ENCODE measurements around the gene PNMA8B.

Gene PNMA8B

DNA sequence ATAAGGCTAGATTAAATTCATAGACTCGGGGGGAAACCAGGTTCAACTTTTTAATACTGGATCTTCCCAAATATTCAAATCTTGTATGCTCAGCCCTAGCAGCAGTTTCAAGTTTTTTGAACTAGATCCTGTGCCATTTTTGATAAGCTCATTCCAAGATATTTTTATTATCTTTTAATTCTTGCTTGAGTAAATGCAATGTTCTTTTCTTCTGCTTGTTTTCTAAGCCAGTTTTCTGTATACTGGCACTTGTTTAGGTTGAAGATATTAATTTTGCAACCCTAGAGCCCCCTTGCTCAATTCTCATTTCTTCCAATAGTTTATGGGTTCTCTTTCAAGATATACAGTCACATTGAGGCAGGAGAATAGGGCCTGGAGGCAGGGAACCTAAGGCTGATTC lies 53.8 kb downstream of the PNMA8B start:
- Histone ChIP-seq H3F3A (ENCODE audit: control insufficient read depth, insufficient read depth) (no peaks in the 10 kb centered on the region), H4K20me1 (ENCODE audit: control insufficient read depth, insufficient read depth, low read depth, low read length) (no peaks in the 10 kb centered on the region), H3K9me3 (ENCODE audit: control insufficient read depth, insufficient read depth, low read length) (no peaks in the 10 kb centered on the region), H3K36me3 (ENCODE audit: control insufficient read depth, low read length) (no peaks in the 10 kb centered on the region), H3K27me3 (ENCODE audit: control insufficient read depth, low read length) (no peaks in the 10 kb centered on the region), H3K4me2 (ENCODE audit: low read length) (no peak overlapping the region), H3K4me1 (ENCODE audit: control insufficient read depth, low read length) (no peaks in the 10 kb centered on the region), H3K27ac (ENCODE audit: low read depth, low read length) (no peak overlapping the region), H3K4me3 (ENCODE audit: low read length) (no peak overlapping the region), H3K9me2 (replicated peaks; ENCODE audit: control insufficient read depth, low read length) (no peaks in the 10 kb centered on the region), H3K79me2 (ENCODE audit: control insufficient read depth, low read length) (no peaks in the 10 kb centered on the region)
- no peak for TF ChIP-seq EZH2phosphoT487 (IDR thresholded peaks at IDR 0.05; ENCODE audit: borderline replicate concordance, low read length)
- TF ChIP-seq, protein P1, sequence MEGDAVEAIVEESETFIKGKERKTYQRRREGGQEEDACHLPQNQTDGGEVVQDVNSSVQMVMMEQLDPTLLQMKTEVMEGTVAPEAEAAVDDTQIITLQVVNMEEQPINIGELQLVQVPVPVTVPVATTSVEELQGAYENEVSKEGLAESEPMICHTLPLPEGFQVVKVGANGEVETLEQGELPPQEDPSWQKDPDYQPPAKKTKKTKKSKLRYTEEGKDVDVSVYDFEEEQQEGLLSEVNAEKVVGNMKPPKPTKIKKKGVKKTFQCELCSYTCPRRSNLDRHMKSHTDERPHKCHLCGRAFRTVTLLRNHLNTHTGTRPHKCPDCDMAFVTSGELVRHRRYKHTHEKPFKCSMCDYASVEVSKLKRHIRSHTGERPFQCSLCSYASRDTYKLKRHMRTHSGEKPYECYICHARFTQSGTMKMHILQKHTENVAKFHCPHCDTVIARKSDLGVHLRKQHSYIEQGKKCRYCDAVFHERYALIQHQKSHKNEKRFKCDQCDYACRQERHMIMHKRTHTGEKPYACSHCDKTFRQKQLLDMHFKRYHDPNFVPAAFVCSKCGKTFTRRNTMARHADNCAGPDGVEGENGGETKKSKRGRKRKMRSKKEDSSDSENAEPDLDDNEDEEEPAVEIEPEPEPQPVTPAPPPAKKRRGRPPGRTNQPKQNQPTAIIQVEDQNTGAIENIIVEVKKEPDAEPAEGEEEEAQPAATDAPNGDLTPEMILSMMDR (IDR thresholded peaks at IDR 0.05; ENCODE audit: low read depth, low read length, poor library complexity, severe bottlenecking): no peak
